Germinal center (tissue), 1 donor: Measurements from ENCODE around the gene CHN2.

Source experiments
- DNase-seq: peaks from one replicate; pipeline ENCODE4 v3.0.0; 2012; ENCODE audit warnings: mixed read lengths, low spot score

Gene CHN2

DNA sequence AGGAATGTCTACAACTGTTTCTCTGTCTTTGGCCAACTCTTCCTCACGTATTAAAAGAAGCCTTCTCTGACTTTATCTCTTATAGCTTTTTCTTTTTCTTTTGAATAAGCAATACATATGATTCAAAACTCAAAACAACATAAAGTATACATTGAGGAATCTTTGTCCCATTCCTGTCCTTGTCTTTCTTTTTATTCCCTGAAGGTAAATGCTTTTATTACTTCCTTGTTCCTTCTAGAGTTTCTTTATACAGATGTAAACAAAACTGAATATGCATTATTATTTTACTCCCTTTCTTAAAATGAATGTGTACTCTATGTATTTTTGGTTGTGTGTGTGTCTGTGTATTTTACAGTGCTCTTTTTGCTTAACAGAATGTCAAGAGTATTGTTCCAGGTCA lies 170.1 kb downstream of the CHN2 start:
- DNase-seq, result no peak

DNA sequence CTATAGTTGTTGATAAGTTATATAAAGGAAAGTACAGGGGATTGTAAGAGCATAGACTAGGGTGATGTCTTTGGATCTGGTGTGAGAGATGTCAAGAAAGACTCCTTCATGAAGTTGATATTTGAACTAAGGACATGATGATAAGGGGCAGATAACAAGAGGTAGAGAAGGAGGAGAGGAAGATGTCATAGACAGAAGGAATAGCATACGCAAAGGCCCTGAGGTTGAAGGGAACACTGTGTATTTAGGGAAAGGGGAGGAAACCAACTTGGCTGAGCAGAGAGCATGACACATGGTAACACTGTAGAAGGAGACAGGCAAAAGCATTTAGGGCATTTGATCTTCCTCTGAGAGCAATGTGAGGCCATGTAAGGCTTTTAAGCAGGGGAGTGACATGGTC lies 170.8 kb downstream of the CHN2 start:
- DNase-seq, result no peak

DNA sequence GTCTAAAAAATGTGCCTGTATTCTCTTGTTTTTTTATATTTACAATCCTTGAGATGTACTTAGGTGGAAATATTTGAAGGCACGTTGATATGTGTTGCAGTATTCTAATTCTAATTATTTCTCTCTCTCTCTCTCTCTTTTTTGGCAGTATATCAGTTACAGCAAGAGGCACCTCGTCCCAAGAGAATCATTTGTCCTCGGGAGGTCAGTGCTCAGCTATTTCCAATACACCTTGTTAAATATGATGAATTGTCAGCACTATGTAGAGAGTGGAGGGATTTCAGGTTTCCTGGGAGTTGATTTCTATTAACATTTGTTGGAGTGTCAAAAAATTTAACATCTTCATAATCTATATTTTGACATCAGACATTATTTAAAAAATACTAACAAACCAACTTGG lies 173.2 kb downstream of the CHN2 start:
- DNase-seq, result no peak

DNA sequence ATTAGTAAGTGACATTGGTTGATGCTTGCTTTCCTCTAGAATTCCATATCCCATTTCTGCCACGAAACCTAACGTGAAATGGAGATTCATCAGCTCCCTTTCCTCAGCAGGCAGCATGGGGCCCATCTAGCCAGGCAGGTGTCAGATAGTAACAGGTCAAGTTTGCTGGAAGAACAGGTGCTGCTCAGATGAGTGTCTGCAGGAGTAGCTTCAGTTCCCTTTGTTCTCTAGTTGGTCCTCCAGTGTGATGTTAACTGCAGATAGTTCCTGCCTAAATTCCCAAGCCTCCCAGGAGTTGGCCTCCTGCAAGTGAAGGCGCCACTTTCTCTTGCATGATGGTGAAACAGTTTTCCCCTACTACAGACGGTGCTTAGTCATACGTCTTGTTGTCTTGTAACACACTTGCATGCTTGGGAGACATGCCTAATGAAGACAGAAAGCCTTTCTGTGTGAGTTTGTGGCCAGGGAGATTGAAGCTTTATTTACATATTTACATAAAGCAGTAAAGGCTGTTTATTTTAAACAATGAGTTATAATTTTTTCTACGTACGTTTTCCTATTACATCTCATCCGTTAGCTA lies 175.4 kb downstream of the CHN2 start:
- no peak for DNase-seq

DNA sequence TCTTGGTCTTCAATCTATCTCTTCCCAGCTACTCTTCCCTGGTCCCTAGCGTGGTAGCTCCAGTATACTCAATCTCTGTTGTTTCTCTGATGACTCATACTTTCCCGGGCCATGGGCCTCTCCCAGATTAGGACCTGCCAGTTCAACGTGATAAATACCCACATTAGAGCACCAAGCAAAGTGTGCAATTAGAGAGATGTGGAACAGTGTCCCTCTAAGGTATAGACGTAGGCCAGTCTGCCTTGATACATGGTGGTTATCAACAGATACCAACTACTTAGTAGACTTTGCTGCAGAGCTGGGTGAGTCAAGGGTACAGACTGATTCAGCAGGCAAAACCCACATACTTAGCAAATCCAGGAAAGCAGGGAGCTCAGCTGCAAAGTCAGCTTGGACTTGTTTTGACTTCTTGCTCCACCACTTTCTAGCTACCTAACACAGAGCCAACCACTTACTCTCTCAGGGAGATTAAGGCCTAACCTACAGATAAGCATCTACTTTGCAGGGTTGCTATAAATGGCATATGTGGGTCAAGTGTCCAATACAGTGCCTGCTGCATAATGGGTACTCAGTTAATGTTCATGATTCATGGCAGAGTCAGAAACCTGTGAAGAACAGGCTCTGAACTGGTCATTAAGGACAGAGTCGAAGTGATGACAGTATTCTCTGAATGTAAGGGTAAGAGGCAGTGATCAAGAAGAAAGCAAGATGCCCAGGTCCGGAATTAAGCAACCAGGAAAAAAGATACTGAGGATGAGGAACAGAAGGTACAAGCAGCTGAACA lies 176.1 kb downstream of the CHN2 start:
- DNase-seq, result no peak

DNA sequence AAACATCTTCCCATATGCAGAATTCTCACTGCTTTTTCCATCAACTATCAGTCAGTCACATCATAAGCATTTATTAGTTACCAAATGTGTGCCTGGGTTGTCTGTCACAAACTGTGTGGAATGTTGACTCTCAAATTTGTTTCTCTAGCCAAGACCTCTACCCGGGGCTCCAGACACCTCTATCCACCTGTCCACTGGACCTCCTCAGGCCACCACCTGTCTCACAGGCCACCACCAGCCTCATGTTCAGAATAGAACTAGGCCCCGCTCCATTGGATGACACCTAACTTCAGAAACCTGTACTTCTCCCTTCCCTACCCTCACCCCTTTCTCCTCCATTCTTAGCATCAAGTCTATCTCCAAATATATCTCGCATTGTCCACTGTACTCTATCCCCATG lies 176.9 kb downstream of the CHN2 start:
- no peak for DNase-seq

DNA sequence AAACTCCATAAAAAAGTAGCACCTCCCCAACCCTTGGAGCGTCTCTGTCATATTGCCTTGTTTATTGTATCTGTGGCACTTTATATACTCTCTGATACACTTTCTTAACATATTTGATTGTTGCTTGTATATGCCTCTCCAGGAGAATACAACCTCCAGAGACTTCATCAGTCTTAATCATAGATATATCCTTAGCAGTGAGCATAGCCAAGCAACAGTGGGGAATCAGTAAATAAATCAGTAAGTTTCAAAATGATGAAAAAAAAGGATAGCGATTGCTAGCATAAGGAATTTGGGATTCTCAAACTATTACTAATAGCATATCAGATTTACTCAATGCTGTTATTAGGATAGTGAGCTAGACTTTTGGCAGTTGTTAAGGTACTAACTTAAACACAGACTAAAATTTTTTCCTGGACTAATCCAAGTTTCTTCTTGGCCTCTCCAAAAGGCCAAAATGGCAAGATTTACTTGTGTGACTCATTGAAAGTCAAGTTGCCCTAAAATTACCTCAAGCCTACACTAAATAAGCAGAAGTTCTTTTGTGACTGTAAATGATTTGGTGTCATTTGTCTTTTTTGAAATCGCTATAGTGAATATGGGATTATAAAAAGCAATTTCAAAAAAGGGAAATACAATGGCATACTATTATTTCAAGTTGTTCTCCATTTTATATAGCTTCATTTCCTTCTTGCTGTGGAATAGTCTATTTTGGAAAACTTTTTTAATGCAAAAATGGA lies 177.9 kb downstream of the CHN2 start:
- DNase-seq, result no peak

DNA sequence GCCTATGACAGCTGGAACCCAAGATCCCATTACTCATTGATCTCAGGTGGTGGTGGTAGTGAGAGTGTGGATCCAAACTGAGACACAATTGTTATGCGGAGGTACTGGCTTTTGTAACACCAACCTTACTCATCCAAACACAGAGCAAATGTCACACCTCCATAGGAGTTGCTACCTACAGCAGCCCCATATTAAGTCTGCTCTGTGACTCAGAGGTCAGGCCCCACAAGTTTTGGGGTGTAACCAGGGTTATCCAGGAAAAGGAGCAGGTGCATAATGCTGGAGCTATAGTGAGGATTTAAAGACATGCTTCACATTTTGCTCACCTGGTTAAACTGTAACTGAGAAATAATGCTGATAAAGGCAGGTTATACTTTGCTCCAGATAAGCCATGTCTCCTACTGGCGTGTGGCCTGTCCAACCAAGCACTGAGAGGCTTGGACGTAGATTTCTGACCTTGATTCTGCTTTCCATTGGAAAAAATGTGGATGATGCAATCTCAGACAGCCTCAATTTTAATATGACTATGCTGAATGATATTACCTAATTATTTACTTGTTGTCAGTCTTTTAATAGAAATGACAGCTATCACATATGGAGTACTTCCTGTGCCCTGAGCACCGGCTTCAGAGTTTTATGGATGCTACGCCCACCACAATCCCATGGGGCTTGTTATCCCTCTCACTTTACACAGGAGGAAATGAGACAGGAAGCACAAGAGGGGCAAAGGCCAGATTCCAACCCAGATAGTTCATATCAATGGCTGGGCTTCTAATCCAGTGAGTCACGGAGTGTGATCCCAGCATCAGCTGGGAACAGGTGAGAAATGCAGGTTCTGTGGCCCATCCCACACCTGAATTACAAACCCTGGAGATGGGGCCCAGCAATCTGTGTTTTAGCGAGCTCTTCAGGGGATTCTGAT lies 181.3 kb downstream of the CHN2 start:
- no peak for DNase-seq

DNA sequence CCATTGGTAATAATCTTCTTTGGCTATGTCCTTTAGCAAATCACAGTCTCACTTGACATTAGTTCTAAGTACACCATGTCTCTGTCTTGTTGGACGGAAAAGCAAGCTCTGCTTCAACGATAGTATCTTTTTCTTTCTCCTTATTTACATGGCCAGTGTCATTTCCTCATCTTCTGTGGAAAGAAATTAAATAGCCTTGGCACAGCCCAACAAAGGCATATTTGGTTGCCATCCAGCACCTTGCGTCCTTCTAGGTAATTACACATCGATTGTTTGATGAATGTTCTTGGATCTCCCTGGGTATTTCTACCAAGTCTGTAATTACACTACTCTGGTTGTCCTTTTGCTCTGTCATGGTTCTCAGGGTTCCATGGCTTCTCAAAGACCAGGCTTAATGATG lies 183.1 kb downstream of the CHN2 start:
- no peak for DNase-seq

DNA sequence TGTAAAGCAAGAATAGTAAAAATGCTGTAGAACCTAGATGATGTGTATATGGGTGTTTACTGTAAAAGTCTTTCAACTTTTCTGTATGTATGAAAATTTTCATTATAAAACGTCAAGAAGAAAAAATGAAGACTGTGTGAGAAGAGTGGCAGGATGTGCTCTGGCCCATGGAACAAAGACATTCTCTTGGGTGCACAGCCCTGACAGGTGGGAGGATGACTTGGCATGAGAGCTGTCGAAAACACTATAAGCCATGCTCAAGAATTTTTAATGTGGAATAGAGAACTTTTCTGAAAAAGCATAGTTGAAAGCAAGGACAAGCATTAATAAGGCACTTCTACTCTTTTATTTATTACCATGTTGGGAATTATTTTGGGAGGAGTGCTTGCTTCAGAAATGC lies 185.0 kb downstream of the CHN2 start:
- DNase-seq, result no peak

DNA sequence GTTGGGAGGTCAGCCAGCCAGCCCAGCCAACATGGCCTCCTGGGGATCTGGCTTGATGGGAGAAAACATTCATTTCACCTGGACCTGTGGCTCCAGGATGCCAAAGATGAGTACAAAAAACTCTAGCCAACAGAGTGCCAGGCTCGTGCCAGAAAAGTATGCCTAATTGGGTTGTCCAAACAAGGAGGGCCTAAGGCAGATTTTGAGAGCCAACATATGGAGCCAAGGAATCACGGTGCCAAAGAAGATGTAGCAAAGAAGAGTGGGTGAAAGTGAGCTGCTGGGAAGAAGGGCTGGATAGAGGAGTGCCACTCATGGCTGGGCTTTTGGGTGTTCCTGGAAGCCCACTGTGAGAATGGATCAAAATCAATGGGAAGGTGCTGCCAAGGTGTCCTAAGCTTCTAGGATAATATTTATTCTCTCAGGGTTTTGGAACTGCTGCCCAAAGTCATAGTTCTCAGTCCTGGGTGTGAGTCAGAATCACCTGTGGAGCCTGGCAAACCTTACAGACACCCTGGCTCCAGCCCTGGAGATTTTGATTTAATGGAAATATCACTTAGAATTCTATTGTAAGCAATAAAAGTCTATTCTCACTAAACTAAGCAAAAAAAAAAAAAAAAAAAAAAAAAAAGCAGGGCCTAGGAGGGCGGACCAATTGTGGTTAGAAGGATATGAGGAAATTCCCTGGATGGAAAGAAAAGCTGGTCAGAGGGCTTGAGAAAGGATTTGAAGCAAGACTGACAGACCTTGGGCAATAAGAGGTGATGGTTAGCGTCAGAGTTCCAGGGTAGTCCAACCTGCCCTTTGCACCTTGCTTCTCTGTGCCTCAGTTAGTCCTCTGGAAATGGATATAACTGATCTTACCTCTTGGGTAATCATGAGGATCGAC lies 186.9 kb downstream of the CHN2 start:
- DNase-seq, result no peak

DNA sequence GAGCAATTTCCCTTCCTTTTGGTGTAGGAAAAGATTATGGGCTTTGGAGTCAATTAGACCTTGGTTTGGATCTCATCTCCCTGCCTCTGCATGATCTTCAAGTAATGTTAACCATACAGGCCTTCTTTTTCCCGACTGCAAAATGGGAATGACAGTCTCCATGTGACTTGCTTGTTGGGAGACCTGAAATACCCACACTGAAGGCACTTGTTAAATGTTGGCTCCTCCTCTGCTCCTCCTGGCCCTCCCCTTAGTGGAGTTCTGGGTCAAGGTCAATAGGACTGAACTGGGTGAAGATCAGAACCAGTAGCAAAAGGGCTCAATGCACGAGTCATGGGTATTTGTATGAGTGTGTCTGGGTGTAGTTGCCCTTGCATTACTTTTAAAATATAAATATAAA lies 189.7 kb downstream of the CHN2 start:
- no peak for DNase-seq

DNA sequence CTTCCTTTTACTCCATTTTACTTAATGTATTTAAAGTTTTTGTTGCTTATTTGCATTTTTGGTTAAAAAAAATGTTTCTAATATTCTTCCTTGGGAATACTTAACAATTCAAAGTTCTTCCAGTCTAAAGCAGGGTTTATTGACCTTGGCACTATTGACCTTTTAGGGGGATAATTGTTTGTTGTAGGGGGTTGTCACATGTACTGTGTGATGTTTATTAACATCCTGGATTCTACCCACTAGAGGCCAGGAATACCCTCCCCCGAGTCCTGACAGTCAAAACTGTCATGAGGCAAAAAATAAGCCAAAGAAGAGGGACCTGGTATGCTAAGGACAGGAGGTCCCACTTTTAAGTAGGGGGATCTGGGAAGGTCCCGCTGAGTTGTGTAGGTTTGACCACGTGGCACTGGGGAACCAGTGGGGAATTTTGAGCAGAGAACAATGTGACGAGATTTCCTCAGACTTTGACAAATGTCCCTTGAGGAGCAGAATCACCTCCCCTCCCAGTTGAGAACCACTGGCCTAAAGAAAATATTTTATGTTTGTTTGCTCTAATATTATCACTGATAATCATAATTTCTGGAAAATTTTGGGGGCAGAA lies 190.7 kb downstream of the CHN2 start:
- DNase-seq, result no peak

DNA sequence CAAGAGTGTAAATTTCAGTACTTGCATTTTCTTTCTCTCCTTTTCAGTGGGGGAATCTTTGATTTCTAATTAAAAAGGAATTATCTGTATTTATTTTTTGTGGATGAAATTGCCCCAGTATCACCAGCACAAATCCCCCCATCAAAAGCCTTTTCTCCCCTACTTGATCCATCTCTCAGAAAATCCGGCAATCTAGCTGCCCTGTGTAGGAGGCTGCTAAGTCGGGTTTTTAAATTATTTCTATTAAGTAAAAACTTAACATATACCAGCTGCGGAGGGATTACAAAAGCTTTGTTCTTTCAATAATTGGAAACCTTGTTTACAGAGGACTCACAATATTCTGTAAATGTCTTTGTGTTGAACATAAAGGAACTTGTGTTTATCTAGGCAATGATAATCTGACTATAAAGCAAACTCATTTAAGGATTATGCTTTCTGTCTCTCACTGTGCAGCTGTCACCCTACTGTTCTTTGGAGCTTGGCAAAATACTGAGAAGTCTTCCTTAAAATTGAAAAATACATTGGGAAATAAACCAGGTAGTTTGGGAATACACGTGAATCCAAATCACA lies 191.7 kb downstream of the CHN2 start:
- DNase-seq, result no peak

DNA sequence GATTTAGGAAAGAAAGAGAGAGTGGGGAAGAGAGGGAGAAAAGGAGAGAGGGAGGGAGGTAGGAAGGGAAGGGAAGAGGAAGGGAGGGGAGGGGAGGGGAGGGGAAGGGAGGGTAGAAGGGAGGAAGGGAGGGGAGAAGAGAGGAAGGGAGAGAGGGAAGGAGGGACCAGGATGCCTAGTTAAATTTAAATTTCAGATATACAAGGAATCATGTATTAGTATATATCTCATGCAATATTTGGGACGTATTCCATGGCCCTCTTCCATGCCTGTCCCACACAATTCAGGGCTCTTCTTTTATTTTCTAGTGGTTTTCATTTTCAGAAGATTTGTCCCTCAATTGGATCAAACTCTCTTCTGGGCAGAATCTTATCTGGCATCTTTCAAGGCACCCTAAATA lies 196.7 kb downstream of the CHN2 start:
- no peak for DNase-seq

DNA sequence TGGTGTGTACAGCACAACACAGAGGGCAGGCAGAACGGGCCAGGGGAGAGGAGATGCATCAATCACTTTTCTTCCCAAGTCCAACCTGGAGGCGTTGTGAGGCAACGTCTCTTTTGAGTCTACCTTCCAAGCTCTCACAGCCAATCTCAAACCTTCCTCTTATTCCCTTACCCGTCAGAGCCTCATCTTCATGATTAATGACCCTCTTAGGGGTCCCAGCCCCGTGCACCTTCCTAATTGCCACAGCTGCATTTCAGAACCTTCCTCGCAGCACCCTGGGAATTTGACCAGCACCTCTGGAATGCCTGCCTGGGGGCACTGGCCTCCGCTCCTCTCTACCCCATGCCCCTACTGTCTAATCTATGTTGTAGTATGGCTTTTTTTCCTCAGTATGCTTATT lies 199.7 kb downstream of the CHN2 start:
- no peak for DNase-seq

DNA sequence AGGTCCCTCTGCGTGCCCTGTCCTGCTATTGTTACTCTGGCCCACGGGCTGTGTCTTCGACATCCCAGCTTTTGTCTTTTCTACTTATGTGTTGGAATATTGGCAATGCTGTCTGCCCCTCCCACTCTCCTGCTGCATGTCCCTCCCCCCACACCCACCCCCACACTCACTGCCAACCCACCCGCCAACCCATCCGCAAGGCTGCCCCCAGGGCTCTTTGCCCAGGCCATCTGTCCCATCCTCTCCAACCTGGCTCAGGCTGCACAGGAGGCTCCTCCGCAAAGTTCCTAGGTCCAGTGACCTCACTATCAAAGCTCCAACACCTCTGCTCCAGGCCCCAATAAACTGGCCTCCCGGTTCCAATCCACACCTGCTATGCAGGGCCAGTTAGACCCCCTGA lies 202.0 kb downstream of the CHN2 start:
- no peak for DNase-seq

DNA sequence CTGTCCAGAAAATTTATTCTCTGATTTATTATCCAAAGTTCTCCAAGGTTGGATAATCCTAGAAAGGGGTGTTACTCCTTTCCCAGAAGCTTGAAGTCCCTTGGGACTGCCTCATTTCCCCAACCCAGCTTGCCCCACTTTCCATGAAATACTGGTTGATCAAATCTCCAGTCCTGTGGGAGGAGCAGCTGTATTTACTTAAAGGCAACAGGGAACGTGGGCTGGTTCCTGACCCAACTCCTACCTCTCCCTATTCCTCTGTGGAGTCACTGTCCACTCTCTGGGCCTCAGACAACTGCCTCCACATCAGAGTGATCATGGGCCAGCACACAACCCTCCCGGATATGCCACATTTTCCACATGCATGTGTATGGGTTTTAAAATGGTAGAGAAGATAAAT lies 202.8 kb downstream of the CHN2 start:
- DNase-seq, result no peak

DNA sequence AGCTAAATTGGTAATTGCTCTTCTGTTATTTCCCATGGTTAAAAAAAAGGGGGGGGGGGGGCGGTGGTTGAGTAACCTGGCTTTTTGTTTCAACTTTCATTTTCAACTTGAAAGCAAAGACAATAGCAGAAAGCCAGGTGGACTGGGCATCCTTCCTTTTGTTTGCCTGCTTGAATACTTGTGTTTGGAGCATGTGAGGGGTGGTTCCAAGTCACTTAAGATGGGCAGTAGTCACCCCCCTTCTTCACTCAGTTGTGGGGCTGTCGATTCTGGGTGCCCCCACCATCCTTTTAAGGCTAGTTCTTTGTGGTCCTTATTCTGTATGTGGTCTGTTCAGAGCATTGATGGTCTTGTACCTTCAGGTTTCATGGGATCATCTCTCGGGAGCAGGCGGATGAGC lies 203.4 kb downstream of the CHN2 start:
- DNase-seq, result no peak

DNA sequence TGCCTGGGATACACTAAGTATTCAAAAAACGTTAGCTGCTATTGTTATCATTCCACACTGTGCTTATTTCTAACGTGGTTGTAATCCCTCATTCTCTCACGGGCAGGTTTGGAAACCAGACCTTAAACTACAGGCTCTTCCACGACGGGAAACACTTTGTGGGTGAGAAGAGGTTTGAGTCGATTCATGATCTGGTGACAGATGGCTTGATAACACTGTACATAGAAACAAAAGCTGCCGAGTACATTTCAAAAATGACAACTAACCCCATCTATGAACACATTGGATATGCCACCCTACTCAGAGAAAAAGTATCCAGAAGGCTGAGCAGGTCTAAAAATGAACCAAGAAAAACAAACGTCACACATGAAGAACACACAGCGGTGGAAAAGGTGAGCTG lies 205.9 kb downstream of the CHN2 start:
- DNase-seq, result no peak

DNA sequence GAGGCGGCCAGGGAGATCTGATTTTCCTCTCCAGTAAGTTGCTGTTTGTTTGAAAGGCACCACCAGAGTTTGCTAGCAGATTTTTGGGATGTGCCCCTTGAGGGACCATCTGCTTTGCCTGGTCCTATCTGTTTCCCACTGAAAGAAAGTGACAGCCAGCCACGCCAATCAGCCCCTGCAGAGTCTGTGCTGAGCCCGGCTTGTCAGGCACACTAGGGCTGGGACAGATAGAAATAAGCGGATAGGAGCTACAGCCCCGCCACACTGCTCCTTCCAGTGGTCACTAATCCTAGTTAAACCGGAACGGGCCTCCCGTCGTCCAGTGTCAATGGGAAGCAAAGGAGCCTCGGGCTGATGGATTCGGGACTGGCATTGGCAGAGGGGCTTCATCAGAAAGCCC lies 207.2 kb downstream of the CHN2 start:
- DNase-seq, result no peak
